KOPT-K1 (cell line): ENCODE data around the gene ABCA6.
"Not testable (repeated sequence)": the region's sequence is repeated elsewhere in the genome, so short reads cannot be mapped to it uniquely, and the experiment has no call there.

ENCODE experiments used
- H3K27ac ChIP-seq: fragments of 200-600 bp; sonication (generic); 2 replicates; pipeline ENCODE4 v1.5.1; 2016; ENCODE audit warnings: antibody characterized with exemption, mild to moderate bottlenecking, low read depth, low read length; ENCODE audit not compliant: poor library complexity, severe bottlenecking
- H3K36me3 ChIP-seq: fragments of 200-600 bp; sonication (generic); 2 replicates; pipeline ENCODE4 v1.5.1; 2017; ENCODE audit warnings: antibody characterized with exemption, mild to moderate bottlenecking, low read length, moderate library complexity; ENCODE audit not compliant: insufficient read depth
- H3K9me3 ChIP-seq: fragments of 200-600 bp; sonication (generic); 2 replicates; pipeline ENCODE4 v1.5.1; 2017; ENCODE audit warnings: antibody characterized with exemption, low read length, mild to moderate bottlenecking; ENCODE audit not compliant: insufficient read depth, poor library complexity, severe bottlenecking

ABCA6 gene

DNA sequence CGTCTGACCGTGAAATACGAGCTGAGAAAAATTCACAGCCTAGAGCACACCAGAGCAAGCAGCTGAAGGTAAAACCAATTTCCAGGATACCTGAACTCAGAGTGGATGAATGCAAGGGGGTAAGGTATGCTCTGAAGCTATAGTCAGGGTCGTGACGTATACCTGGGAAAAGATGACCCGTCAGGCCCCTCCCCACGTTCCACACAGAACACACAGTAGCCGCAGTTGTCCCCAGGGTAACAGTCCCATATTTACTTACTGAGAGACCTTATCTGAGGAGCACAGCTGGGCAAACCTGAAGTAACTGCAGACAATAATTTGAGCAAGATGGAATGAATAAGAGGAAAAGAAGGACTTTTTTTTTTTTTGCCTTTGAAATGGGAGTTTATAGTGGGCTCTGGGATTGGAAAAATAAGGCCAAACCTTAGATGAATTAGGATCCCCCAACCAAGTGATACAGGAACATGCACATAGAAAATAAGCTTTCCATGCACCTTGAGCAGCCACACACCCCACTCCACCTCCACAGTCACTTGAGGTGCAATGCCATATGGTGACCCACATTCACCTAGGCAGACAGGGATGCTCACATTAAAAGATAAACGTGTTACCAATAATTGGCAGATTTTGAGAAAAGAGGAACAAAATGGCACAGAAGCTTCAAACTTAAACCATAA lies 38.0 kb downstream of the ABCA6 start:
- H3K9me3 ChIP-seq: no peaks in the 10 kb centered on the region
- no peaks in the 10 kb centered on the region for H3K36me3 ChIP-seq
- H3K27ac ChIP-seq: no peak overlapping the region

DNA sequence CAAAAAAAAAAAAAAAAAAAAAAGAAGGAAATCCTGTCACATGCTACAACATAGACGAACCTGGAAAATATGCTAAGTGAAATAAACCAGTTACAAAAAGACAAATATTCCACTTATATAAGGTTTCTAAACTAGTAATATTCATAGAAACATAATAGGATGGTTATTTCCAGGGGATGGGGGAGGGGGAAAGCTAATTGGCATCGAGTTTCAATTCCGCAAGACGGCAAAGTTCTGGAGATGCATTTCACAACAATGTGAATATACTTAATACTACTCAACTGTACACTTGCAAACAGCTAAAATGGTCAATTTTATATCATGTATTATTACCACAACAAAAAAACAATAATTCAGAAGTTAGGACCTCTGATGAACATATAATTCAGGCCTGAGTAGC lies 43.1 kb downstream of the ABCA6 start:
- Histone ChIP-seq H3K36me3 (no peaks in the 10 kb centered on the region), H3K27ac (no peak overlapping the region), H3K9me3 (no peaks in the 10 kb centered on the region)

DNA sequence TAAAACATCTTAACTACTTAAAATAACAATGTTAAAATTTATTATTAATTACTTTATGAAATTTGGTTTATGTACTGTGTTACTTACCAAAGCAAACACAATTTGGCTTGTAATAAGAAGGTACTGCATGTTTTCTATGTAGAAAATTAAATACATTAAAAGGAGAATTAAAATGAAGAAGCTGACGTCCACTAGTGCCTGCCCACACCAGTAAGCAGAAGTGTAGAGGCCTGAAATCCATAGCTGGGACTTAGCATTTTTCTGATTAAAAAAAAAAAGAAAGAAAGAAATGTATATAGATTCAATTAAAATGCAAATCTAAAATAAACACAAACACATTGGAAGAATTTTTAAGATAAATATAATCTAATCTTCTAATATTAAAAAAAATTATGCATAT lies 45.2 kb downstream of the ABCA6 start:
- Histone ChIP-seq H3K9me3 (no peaks in the 10 kb centered on the region), H3K27ac (no peak overlapping the region), H3K36me3 (no peaks in the 10 kb centered on the region)

- Histone ChIP-seq H3K9me3 (no peaks in the 10 kb centered on the region), H3K27ac (no peak overlapping the region), H3K36me3 (no peaks in the 10 kb centered on the region)
Observed at GRCh38 chr17:69093995-69094394, 47.7 kb downstream of the ABCA6 start.

DNA sequence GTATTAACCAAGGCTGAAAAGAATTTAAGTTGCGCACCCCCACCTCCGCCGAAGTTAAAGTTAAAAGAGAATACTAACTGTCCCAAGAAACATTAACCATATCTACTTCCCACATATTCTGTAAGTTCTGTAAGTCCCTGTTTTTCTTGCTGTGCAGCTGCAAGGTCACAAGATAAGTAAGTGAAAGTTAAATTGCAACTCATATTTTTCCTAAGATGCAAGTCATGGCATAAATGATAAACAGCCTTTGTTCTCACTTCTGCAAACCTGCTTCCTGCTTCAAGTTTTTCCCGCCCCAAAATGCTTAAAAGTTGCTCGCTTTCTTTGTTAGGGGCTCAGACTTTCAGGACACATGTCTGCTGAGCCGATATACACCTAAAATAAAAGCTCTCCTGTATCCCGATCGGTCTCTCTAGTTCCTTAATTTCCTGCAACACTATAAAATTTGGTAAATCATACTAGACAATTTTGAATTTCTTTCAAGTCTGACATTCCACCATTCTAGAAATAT lies 48.4 kb downstream of the ABCA6 start:
- Histone ChIP-seq H3K9me3 (no peaks in the 10 kb centered on the region), H3K36me3 (no peaks in the 10 kb centered on the region), H3K27ac (no peak overlapping the region)

- Histone ChIP-seq H3K36me3 (no peaks in the 10 kb centered on the region), H3K9me3 (no peaks in the 10 kb centered on the region), H3K27ac (no peak overlapping the region)
Observed at GRCh38 chr17:69090365-69090764, 51.3 kb downstream of the ABCA6 start.

GRCh38 chr17:69088643-69089200 lies 53.0 kb downstream of the ABCA6 start:
- H3K9me3 ChIP-seq: no peaks in the 10 kb centered on the region
- no peaks in the 10 kb centered on the region for H3K36me3 ChIP-seq
- H3K27ac ChIP-seq: no peak overlapping the region

DNA sequence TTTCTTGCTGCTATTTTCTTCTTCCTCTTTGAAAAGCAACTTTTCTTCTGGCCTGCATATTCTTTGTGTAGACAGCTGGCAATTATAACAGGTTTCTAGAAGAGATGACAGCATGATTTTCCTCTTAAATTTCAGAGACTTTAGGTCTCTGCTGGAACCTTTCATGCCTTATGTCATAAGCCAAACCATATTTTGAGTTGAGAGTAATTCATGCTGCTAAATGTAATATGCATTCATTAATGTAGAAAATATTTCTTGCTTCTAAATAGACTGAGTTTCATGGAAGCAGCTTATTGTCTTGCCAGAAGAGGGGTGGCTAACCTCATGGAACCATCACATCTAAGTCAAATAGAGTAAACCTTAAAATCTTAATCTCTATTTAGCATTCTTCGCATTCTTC lies 55.1 kb downstream of the ABCA6 start:
- Histone ChIP-seq H3K36me3 (no peaks in the 10 kb centered on the region), H3K9me3 (peaks cover 8% of the 10 kb centered on the region), H3K27ac (no peak overlapping the region)

GRCh38 chr17:69084911-69085310 lies 56.8 kb downstream of the ABCA6 start:
- Histone ChIP-seq H3K36me3 (no peaks in the 10 kb centered on the region), H3K9me3 (peaks cover 8% of the 10 kb centered on the region), H3K27ac (no peak overlapping the region)

DNA sequence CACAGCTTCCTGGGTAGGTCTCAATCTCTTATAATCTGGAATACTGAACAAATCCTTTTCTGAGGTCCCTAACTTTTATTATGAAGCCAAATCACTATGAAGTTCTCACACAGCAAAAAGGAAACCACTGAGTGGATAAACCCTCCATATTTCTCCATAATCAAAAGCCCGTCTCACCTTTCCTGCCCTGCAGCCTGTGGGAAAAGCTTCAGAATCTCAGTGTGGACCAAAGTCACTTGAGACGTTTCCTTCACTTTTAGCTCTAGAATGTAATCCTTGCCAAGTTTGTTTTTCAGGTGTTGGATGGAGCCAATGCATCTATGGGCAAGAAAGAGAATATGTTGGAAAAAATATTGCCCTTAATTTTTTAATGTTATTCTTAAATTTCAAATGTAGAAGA lies 59.0 kb downstream of the ABCA6 start:
- H3K36me3 ChIP-seq: no peaks in the 10 kb centered on the region
- H3K27ac ChIP-seq: no peak overlapping the region
- H3K9me3 ChIP-seq: peaks cover 8% of the 10 kb centered on the region

GRCh38 chr17:69078864-69079263 lies 62.8 kb downstream of the ABCA6 start:
- Histone ChIP-seq H3K9me3 (peaks cover 8% of the 10 kb centered on the region), H3K27ac (no peak overlapping the region), H3K36me3 (no peaks in the 10 kb centered on the region)

GRCh38 chr17:69075823-69076222 lies 65.9 kb downstream of the ABCA6 start:
- Histone ChIP-seq H3K27ac (no peak overlapping the region), H3K9me3 (no peaks in the 10 kb centered on the region), H3K36me3 (no peaks in the 10 kb centered on the region)

DNA sequence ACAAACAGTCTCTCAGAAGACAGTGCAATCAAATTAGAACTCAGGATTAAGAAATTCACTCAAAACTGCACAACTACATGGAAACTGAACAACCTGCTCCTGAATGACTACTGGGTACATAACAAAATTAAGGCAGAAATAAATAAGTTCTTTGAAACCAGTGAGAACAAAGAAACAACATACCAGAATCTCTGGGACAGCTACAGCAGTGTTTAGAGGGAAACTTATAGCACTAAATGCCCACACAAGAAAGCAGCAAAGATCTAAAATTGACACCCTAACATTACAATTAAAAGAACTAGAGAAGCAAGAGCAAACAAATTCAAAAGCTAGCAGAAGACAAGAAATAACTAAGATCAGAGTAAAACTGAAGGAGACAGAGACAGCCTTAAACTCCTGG lies 68.3 kb downstream of the ABCA6 start:
- H3K9me3 ChIP-seq, H3K27ac ChIP-seq: not testable (repeated sequence)

GRCh38 chr17:69072803-69073256 lies 68.9 kb downstream of the ABCA6 start:
- not testable (repeated sequence) for H3K27ac ChIP-seq, H3K9me3 ChIP-seq, H3K36me3 ChIP-seq

More for the DNA sequence above, 68.3 kb downstream of the ABCA6 start:
- not testable (repeated sequence) for H3K36me3 ChIP-seq

GRCh38 chr17:69071233-69071586 lies 70.5 kb downstream of the ABCA6 start:
- H3K9me3 ChIP-seq, H3K36me3 ChIP-seq, H3K27ac ChIP-seq: not testable (repeated sequence)
